Liver (tissue), 9 donors: Measurements from ENCODE around the gene SPATA13. TPM values are rescaled to one million over a fixed set of nuclear protein-coding genes. Genes with fewer than 3 reads are reported as not detected.
A peak's percentile ranks its signal among the peaks of the same experiment; 100 is the strongest.

Experiments used
- DNase-seq: peaks from one replicate; pipeline ENCODE4 v3.0.0-alpha.2; 2017; ENCODE audit warnings: low spot score
- H3K27ac ChIP-seq, 2 donors: one replicate each; pipeline ENCODE4 v1.7.0; 2013; ENCODE audit warnings: inconsistent platforms in 2 of 2, low read length in 2 of 2, control low read depth in 1 of 2, low read depth in 1 of 2, mild to moderate bottlenecking in 1 of 2
- H3K27me3 ChIP-seq, 4 donors: one replicate each; pipeline versions ENCODE4 v1.6.1 to v1.7.0; 2013; ENCODE audit warnings: low read length in 3 of 4, inconsistent platforms in 1 of 4, mild to moderate bottlenecking in 1 of 4, moderate library complexity in 1 of 4; ENCODE audit not compliant: control insufficient read depth in 4 of 4, insufficient read depth in 4 of 4
- H3K36me3 ChIP-seq, 4 donors: one replicate each; pipeline versions ENCODE4 v1.6.1 to v1.7.0; 2013; ENCODE audit warnings: low read length in 3 of 4, mild to moderate bottlenecking in 3 of 4, low read depth in 1 of 4, moderate library complexity in 1 of 4; ENCODE audit not compliant: control insufficient read depth in 4 of 4, insufficient read depth in 3 of 4
- H3K4me1 ChIP-seq, 4 donors: one replicate each; pipeline versions ENCODE4 v1.6.1 to v1.7.0; 2013; ENCODE audit warnings: low read length in 3 of 4, mild to moderate bottlenecking in 3 of 4, moderate library complexity in 1 of 4; ENCODE audit not compliant: control insufficient read depth in 4 of 4, insufficient read depth in 4 of 4
- H3K4me3 ChIP-seq, 3 donors: one replicate each; pipeline versions ENCODE4 v1.6.1 to v1.7.0; 2013; ENCODE audit warnings: low read length in 3 of 3, control low read depth in 1 of 3, low read depth in 1 of 3, mild to moderate bottlenecking in 1 of 3
- H3K9ac ChIP-seq, 2 donors: one replicate each; pipeline ENCODE4 v1.7.0; 2013; ENCODE audit warnings: low read length in 2 of 2, mild to moderate bottlenecking in 2 of 2, moderate library complexity in 2 of 2, control low read depth in 1 of 2, low read depth in 1 of 2
- H3K9me3 ChIP-seq, 4 donors: one replicate each; pipeline versions ENCODE4 v1.6.1 to v1.7.0; 2013; ENCODE audit warnings: low read length in 3 of 4; ENCODE audit not compliant: control insufficient read depth in 4 of 4
- FOXA1 ChIP-seq: IDR thresholded peaks from 2 replicates; pipeline ENCODE4 v1.6.1; 2016; ENCODE audit warnings: antibody characterized with exemption
- HNF4A ChIP-seq, 2 donors: conservative IDR thresholded peaks; 2 replicates each; pipeline ENCODE4 v1.6.1; 2016; ENCODE audit warnings: antibody characterized with exemption in 2 of 2, mild to moderate bottlenecking in 2 of 2
- JUND ChIP-seq, 2 donors: IDR thresholded peaks; 2 replicates each; pipeline ENCODE4 v1.6.1; 2016; ENCODE audit warnings: antibody characterized with exemption in 2 of 2
- NR2F2 ChIP-seq: IDR thresholded peaks from 2 replicates; pipeline ENCODE4 v1.6.1; 2016; ENCODE audit warnings: antibody characterized with exemption
- REST ChIP-seq: IDR thresholded peaks from 2 replicates; pipeline ENCODE4 v1.6.1; 2016; ENCODE audit warnings: antibody characterized with exemption, mild to moderate bottlenecking
- RXRA ChIP-seq, 2 donors: IDR thresholded peaks; 2 replicates each; pipeline ENCODE4 v1.6.1; 2017 to 2018; ENCODE audit warnings: antibody characterized with exemption in 2 of 2, mild to moderate bottlenecking in 1 of 2
- SP1 ChIP-seq: IDR thresholded peaks from 2 replicates; pipeline ENCODE4 v1.6.1; 2018; ENCODE audit warnings: antibody characterized with exemption, mild to moderate bottlenecking
- YY1 ChIP-seq: IDR thresholded peaks from 2 replicates; pipeline ENCODE4 v1.6.1; 2016; ENCODE audit warnings: antibody characterized with exemption, mild to moderate bottlenecking
- WGBS: extraction: QIAGEN DNeasy Blood & Tissue Kit; methylation state at CpG from one replicate; pipeline ENCODE4 v1.1.7; 2013; 5-methylcytosine and 5-hydroxymethylcytosine counted together
- polyA plus RNA-seq, 2 donors: library from polyadenylated mRNA; stranded (reverse) in 1 of 2; unstranded in 1 of 2; fragments of 200-250 nt in 1 of 2; fragments of >200 nt in 1 of 2; fragmentation: Nextera tagmentation in 1 of 2; extraction: Ambion mirVana in 1 of 2; gene quantifications; one replicate each; pipeline versions ENCODE4 v1.2.1 to v1.2.3, GENCODE V29; 2013 to 2015
- total RNA-seq, 2 donors: library from RNA; depleted of rRNA; stranded (reverse); fragments of >200 nt; gene quantifications; one replicate each; pipeline ENCODE4 v1.2.3, GENCODE V29; 2014
- TF ChIP-seq, protein P1 (sequence below): IDR thresholded peaks from 2 replicates; pipeline ENCODE4 v1.6.1; 2016; ENCODE audit warnings: antibody characterized with exemption
- TF ChIP-seq, protein P2 (sequence below): IDR thresholded peaks from 2 replicates; pipeline ENCODE4 v1.6.1; 2016; ENCODE audit warnings: antibody characterized with exemption
- TF ChIP-seq, protein P3 (sequence below): IDR thresholded peaks from 2 replicates; pipeline ENCODE4 v1.6.1; 2016; ENCODE audit warnings: antibody characterized with exemption
- donor health status: healthy.
- donor health status: healthy.
- donor health status: healthy.
- donor health status: healthy.
- donor health status: healthy.

Gene SPATA13
- total and polyA plus RNA-seq, 4 donors: 10.0 to 57.6 (median 20.4) TPM

DNA sequence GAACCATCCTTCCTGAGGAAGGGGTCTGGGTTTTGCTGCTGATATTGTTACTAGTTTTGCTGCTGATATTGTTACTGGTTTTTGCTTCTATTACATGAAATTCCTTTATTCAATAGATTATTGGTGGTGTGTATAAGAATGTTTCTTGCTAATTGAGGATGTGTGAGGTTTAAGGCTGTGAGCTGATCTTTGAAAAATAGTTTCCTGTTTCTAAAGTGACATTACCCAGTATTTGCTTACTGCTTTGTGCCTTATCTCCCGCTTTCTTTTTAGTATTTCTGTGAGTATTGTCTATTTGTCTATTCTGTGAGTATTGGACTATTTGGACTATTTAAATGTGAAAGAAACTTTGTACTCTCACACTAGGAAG is 110.7 kb downstream of the SPATA13 start:
- TF ChIP-seq FOXA1 (no peak), HNF4A (conservative IDR thresholded peaks at IDR 0.05) (peak; percentile 21 to 42), NR2F2 (no peak), RXRA (IDR thresholded peaks at IDR 0.05) (no peak)
- Histone ChIP-seq H3K27ac (peak overlapping the region; percentile 81 to 85), H3K9ac (peak overlapping the region; percentile 53 to 80), H3K4me1 (peaks cover 14 to 46% (median 32%) of the 10 kb centered on the region in 4 donors), H3K9me3 (no peaks in the 10 kb centered on the region), H3K27me3 (no peaks in the 10 kb centered on the region), H3K4me3 (peak overlapping the region in 1 of 3 donors; percentile 36), H3K36me3 (peaks cover 0 to 2% (median under 1%) of the 10 kb centered on the region in 4 donors)
- DNase-seq: no peak
- WGBS: 0% methylated on average over 1 of the region's 1 CpG

GRCh38 chr13:24271601-24272451 is 111.3 kb downstream of the SPATA13 start:
- H3K9me3 ChIP-seq: no peaks in the 10 kb centered on the region
- H3K27ac ChIP-seq: peak overlapping the region; percentile 81 to 85
- WGBS: 29% methylated on average over 25 of the region's 25 CpGs
- peak overlapping the region; percentile 53 to 80 for H3K9ac ChIP-seq
- peaks cover 14 to 46% (median 32%) of the 10 kb centered on the region in 4 donors for H3K4me1 ChIP-seq
- no peak for DNase-seq
- peak overlapping the region in 1 of 3 donors; percentile 36 for H3K4me3 ChIP-seq
- H3K36me3 ChIP-seq: peaks cover 0 to 2% (median 0%) of the 10 kb centered on the region in 4 donors
- H3K27me3 ChIP-seq: no peaks in the 10 kb centered on the region
- TF ChIP-seq RXRA (IDR thresholded peaks at IDR 0.05) (peak in 1 of 2 donors; percentile 21), SP1 (peak; percentile 15), NR2F2 (peak; percentile 68)
- TF ChIP-seq, protein P1, sequence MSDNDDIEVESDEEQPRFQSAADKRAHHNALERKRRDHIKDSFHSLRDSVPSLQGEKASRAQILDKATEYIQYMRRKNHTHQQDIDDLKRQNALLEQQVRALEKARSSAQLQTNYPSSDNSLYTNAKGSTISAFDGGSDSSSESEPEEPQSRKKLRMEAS: no peak

GRCh38 chr13:24272452-24273161 is 112.1 kb downstream of the SPATA13 start:
- 80% methylated on average over 18 of the region's 18 CpGs for WGBS
- no peak overlapping the region for H3K9ac ChIP-seq
- DNase-seq: no peak
- TF ChIP-seq, protein P2, sequence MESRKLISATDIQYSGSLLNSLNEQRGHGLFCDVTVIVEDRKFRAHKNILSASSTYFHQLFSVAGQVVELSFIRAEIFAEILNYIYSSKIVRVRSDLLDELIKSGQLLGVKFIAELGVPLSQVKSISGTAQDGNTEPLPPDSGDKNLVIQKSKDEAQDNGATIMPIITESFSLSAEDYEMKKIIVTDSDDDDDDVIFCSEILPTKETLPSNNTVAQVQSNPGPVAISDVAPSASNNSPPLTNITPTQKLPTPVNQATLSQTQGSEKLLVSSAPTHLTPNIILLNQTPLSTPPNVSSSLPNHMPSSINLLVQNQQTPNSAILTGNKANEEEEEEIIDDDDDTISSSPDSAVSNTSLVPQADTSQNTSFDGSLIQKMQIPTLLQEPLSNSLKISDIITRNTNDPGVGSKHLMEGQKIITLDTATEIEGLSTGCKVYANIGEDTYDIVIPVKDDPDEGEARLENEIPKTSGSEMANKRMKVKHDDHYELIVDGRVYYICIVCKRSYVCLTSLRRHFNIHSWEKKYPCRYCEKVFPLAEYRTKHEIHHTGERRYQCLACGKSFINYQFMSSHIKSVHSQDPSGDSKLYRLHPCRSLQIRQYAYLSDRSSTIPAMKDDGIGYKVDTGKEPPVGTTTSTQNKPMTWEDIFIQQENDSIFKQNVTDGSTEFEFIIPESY: no peak
- TF ChIP-seq YY1 (no peak), REST (no peak), FOXA1 (no peak), NR2F2 (no peak), SP1 (no peak), HNF4A (conservative IDR thresholded peaks at IDR 0.05) (no peak), JUND (IDR thresholded peaks at IDR 0.05) (no peak)
- TF ChIP-seq, protein P3, sequence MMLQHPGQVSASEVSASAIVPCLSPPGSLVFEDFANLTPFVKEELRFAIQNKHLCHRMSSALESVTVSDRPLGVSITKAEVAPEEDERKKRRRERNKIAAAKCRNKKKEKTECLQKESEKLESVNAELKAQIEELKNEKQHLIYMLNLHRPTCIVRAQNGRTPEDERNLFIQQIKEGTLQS: no peak
- H3K27ac ChIP-seq: peak overlapping the region; percentile 81 to 85
- no peaks in the 10 kb centered on the region for H3K27me3 ChIP-seq
- H3K36me3 ChIP-seq: peaks cover 0 to 2% (median 0%) of the 10 kb centered on the region in 4 donors
- H3K9me3 ChIP-seq: no peaks in the 10 kb centered on the region
- peak overlapping the region in 1 of 3 donors; percentile 36 for H3K4me3 ChIP-seq
- peaks cover 15 to 39% (median 27%) of the 10 kb centered on the region in 4 donors for H3K4me1 ChIP-seq
